Stimulated activated memory B cell treated with anti-CD40 and anti-IgM and Interleukin-4, amounts not matched to agents 10 μg/mL and 1 μg/mL and 100 μg/mL, for 72 hours (primary cell): Measurements from ENCODE around the gene CLMN.

Experiments used
- ATAC-seq: fragments of 150-1000 bp; cut with Tn5 transposase; 2 replicates; pipeline ENCODE4 v1.10.0; 2021
- H3K27ac Mint-ChIP-seq: one replicate; pipeline ENCODE4 v1.8.0; 2022; ENCODE audit warnings: mild to moderate bottlenecking, mixed read lengths
- H3K27me3 Mint-ChIP-seq: one replicate; pipeline ENCODE4 v1.8.0; 2022; ENCODE audit warnings: mixed read lengths
- H3K36me3 Mint-ChIP-seq: one replicate; pipeline ENCODE4 v1.8.0; 2022; ENCODE audit warnings: mixed read lengths
- H3K4me1 Mint-ChIP-seq: one replicate; pipeline ENCODE4 v1.8.0; 2022; ENCODE audit warnings: mixed read lengths
- H3K4me3 Mint-ChIP-seq: one replicate; pipeline ENCODE4 v1.8.0; 2022; ENCODE audit warnings: mild to moderate bottlenecking, moderate library complexity, mixed read lengths
- H3K9me3 Mint-ChIP-seq: one replicate; pipeline ENCODE4 v1.8.0; 2022; ENCODE audit warnings: mixed read lengths

Gene CLMN

GRCh38 chr14:95305940-95306339 is 13.8 kb downstream of the CLMN start:
- Mint-ChIP-seq H3K4me3 (no peak overlapping the region), H3K9me3 (no peaks in the 10 kb centered on the region), H3K27me3 (no peaks in the 10 kb centered on the region), H3K36me3 (peaks cover 10% of the 10 kb centered on the region), H3K4me1 (peaks cover 46% of the 10 kb centered on the region), H3K27ac (peak overlapping the region; percentile 5)
- no peak for ATAC-seq

DNA sequence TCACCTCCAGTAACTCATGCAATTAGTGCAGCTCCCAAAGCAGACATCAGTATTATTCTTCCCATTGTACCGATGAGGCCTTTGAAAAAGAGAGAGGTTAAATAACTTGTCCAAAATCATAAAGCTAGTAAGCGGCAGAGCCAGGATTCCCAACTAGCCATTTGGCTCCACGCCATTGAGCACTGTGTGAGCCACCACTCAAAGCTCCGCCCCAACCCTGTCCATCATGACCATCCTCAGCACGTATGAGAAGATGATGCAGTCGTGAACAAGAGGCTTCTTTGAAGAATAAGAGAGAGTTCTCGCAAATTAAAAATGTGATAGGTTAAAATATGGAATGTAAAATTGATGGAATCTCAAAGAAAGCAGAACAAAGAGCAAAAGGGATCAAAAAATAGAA is 14.6 kb downstream of the CLMN start:
- H3K36me3 Mint-ChIP-seq: peaks cover 5% of the 10 kb centered on the region
- H3K4me1 Mint-ChIP-seq: peaks cover 49% of the 10 kb centered on the region
- H3K9me3 Mint-ChIP-seq: no peaks in the 10 kb centered on the region
- H3K27ac Mint-ChIP-seq: no peak overlapping the region
- H3K27me3 Mint-ChIP-seq: no peaks in the 10 kb centered on the region
- no peak for ATAC-seq
- H3K4me3 Mint-ChIP-seq: no peak overlapping the region

DNA sequence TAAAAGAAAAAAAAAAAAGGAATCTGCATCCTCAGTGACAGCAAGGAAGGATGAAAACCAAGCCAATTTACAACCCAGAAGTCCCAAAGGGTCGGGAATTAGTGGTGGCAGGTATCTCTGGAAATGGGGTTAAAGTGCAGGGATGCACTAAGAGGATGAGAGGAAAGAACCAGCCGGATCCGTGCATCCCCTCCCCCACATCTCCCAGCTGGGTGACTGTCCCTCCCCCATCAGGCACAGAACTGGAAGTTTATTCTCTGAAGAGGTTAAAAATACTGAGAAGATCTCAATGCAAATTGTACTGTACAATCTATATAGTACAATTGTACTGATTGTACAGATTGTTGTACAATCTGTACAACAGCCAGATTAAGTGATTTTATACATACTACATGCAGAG is 15.4 kb downstream of the CLMN start:
- ATAC-seq: no peak

GRCh38 chr14:95303552-95303951 is 16.2 kb downstream of the CLMN start:
- Mint-ChIP-seq H3K27ac (no peak overlapping the region), H3K4me1 (peaks cover 60% of the 10 kb centered on the region), H3K36me3 (peaks cover 4% of the 10 kb centered on the region), H3K27me3 (no peaks in the 10 kb centered on the region), H3K9me3 (no peaks in the 10 kb centered on the region), H3K4me3 (no peak overlapping the region)
- no peak for ATAC-seq

More for the DNA sequence above, 15.4 kb downstream of the CLMN start:
- Mint-ChIP-seq H3K27ac (no peak overlapping the region), H3K4me1 (peaks cover 57% of the 10 kb centered on the region), H3K36me3 (peaks cover 4% of the 10 kb centered on the region), H3K27me3 (no peaks in the 10 kb centered on the region), H3K4me3 (no peak overlapping the region), H3K9me3 (no peaks in the 10 kb centered on the region)

- Mint-ChIP-seq H3K27ac (no peak overlapping the region), H3K27me3 (no peaks in the 10 kb centered on the region), H3K36me3 (peaks cover 4% of the 10 kb centered on the region), H3K9me3 (no peaks in the 10 kb centered on the region), H3K4me3 (no peak overlapping the region), H3K4me1 (peaks cover 66% of the 10 kb centered on the region)
- ATAC-seq: no peak
Measured at GRCh38 chr14:95302667-95303506, 16.8 kb downstream of the CLMN start.

- Mint-ChIP-seq H3K27me3 (no peaks in the 10 kb centered on the region), H3K27ac (no peak overlapping the region), H3K36me3 (peaks cover under 1% of the 10 kb centered on the region), H3K4me3 (no peak overlapping the region), H3K4me1 (peaks cover 70% of the 10 kb centered on the region), H3K9me3 (no peaks in the 10 kb centered on the region)
- no peak for ATAC-seq
Measured at GRCh38 chr14:95301527-95302187, 18.1 kb downstream of the CLMN start.

- no peak overlapping the region for H3K4me3 Mint-ChIP-seq
- H3K27me3 Mint-ChIP-seq: no peaks in the 10 kb centered on the region
- peak overlapping the region; percentile 9 for H3K27ac Mint-ChIP-seq
- H3K4me1 Mint-ChIP-seq: peaks cover 70% of the 10 kb centered on the region
- peaks cover 6% of the 10 kb centered on the region for H3K36me3 Mint-ChIP-seq
- ATAC-seq: no peak
- peaks cover 2% of the 10 kb centered on the region for H3K9me3 Mint-ChIP-seq
Measured at GRCh38 chr14:95300697-95301526, 18.8 kb downstream of the CLMN start.

DNA sequence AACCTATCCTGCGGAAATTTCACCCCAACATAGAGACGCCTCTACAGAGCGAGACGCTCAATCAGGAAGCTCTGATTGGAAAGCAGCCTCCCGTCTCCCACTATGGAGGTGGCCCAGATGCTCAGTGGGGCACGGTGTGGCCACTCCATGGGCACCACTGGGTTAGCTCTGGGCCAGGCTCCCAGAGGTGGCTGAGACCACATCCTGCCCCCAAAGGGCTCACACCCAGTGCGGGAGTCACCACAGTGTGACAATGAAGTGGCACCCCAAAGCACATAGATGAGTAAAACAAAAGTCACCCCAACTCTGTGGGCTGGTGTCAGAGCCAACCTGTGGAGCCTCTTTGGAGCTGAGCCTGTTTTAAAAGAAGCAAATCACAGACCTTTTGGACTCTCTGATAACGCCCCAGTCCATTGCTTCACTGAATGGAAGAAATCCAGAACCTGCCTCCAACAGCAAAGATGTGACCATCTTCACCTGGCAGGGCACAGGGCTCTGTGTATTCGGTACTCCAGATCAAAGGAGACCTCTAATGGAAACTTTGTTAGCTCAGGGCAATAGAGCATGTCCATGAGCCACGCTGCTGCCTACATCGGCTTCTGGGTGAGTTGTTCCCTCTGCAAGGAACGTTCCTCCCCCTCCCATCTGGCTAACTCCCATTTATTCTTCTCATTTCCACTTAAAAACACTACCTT is 19.6 kb downstream of the CLMN start:
- H3K27me3 Mint-ChIP-seq: no peaks in the 10 kb centered on the region
- peaks cover 72% of the 10 kb centered on the region for H3K4me1 Mint-ChIP-seq
- H3K27ac Mint-ChIP-seq: peak overlapping the region; percentile 9
- ATAC-seq: peak; percentile 81
- H3K4me3 Mint-ChIP-seq: no peak overlapping the region
- peaks cover 14% of the 10 kb centered on the region for H3K36me3 Mint-ChIP-seq
- H3K9me3 Mint-ChIP-seq: peaks cover 2% of the 10 kb centered on the region

- ATAC-seq: no peak
- Mint-ChIP-seq H3K27ac (no peak overlapping the region), H3K9me3 (peaks cover 2% of the 10 kb centered on the region), H3K4me3 (no peak overlapping the region), H3K27me3 (no peaks in the 10 kb centered on the region), H3K4me1 (peaks cover 79% of the 10 kb centered on the region), H3K36me3 (peaks cover 19% of the 10 kb centered on the region)
Measured at GRCh38 chr14:95299271-95299670, 20.4 kb downstream of the CLMN start.

DNA sequence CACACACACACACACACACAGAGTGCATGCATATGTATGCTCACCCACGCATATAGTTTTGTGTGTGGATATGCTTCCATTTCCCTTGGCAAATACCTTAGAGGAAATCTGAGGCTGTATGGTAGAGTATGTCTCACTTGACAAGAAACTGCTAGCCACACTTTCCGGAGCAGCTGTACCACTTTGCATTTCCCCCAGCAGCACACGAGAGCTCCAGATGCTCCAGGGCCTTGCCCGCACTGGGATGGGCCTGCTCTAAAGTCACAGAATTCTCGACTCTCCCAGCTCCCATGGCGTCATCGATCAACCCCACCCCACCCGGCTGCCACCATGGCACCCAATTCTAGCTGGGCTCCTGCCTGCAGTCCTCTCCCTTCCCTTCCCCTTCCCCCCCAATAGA is 21.9 kb downstream of the CLMN start:
- no peak overlapping the region for H3K4me3 Mint-ChIP-seq
- H3K27ac Mint-ChIP-seq: peak overlapping the region; percentile 10
- peaks cover 19% of the 10 kb centered on the region for H3K36me3 Mint-ChIP-seq
- no peak for ATAC-seq
- H3K27me3 Mint-ChIP-seq: no peaks in the 10 kb centered on the region
- peaks cover 74% of the 10 kb centered on the region for H3K4me1 Mint-ChIP-seq
- H3K9me3 Mint-ChIP-seq: peaks cover 2% of the 10 kb centered on the region

GRCh38 chr14:95296966-95297365 is 22.7 kb downstream of the CLMN start:
- H3K27ac Mint-ChIP-seq: peak overlapping the region; percentile 36
- peaks cover 2% of the 10 kb centered on the region for H3K9me3 Mint-ChIP-seq
- peaks cover 76% of the 10 kb centered on the region for H3K4me1 Mint-ChIP-seq
- H3K4me3 Mint-ChIP-seq: no peak overlapping the region
- ATAC-seq: no peak
- no peaks in the 10 kb centered on the region for H3K27me3 Mint-ChIP-seq
- peaks cover 19% of the 10 kb centered on the region for H3K36me3 Mint-ChIP-seq

DNA sequence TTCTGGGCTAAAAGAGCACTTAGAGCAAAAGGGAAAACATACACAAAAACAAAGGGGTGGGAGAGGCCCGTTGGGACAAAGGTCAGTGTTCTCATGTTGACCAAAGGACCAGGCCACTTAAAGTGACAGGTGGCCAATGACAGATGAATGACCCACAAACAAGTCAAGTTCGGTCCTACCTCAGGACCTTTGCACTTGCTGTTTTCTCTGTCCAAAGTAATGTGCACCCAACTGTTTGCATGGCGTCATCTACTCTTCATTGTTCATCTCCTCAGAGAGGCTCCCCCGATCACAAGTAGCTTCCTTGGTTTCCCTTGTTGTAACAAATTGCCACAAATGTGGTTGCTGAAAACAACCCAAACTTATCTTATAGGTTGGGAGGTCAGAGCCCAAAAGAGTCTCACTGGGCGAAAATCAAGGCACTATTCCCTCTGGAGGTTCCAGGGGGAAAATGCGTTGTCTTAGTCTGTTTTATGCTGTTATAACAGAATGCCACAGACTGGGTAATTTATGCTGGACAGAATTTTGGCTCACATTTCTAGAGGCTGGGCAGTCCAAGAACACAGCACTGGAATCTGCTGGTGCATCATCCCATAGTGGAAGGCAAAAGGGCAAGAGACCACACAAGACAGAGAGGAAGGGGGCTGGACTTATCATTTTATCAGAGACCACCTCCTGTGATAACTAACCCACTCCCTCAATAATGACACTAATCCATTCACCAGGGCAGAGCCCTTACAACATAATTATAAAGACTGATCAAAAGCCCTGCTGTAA is 23.9 kb downstream of the CLMN start:
- Mint-ChIP-seq H3K27ac (no peak overlapping the region), H3K27me3 (no peaks in the 10 kb centered on the region), H3K4me1 (peaks cover 79% of the 10 kb centered on the region), H3K36me3 (peaks cover 19% of the 10 kb centered on the region), H3K9me3 (peaks cover 2% of the 10 kb centered on the region), H3K4me3 (no peak overlapping the region)
- ATAC-seq: no peak

DNA sequence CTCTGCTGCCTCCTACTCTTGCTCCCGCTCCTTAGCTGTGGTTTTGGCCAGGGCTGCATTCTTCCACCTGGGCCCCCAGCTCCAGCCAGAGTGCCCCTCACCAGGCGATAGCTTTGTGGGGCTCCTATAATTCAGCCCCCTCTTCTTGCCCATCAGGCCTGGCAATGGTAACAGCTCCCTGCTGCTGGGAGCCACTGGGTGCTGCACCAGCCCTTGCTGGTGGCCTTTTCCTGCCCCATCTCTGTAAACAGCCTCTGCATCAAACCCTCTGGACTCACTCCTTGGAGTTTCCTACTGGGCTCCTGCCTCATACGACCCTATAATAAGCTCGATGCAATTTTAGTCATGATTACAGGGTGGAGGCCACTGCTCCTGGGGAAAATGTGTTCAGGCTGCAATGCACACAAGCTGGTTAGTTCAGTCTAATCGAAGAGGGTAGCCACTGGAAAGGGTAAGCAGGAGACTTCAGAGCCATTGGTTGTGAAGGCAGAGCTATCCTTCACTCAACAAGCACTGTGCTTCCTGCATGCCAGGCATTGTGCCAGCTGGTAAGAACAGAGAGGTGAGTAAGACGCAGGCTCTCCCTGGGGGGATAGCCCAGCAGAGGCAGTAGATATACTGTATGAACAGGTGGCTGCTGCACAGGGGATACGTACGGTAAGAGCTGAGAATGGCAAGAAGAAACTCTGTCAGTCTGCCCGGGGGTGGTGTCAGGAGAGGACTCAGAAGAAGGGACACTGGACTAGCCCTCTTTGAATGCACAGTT is 24.7 kb downstream of the CLMN start:
- Mint-ChIP-seq H3K27me3 (no peaks in the 10 kb centered on the region), H3K27ac (no peak overlapping the region), H3K9me3 (peaks cover 2% of the 10 kb centered on the region), H3K4me1 (peaks cover 79% of the 10 kb centered on the region), H3K36me3 (peaks cover 19% of the 10 kb centered on the region), H3K4me3 (no peak overlapping the region)
- no peak for ATAC-seq

- Mint-ChIP-seq H3K9me3 (peaks cover 2% of the 10 kb centered on the region), H3K36me3 (peaks cover 19% of the 10 kb centered on the region), H3K4me3 (no peak overlapping the region), H3K27ac (no peak overlapping the region), H3K27me3 (no peaks in the 10 kb centered on the region), H3K4me1 (peaks cover 76% of the 10 kb centered on the region)
- no peak for ATAC-seq
Measured at GRCh38 chr14:95294320-95294719, 25.4 kb downstream of the CLMN start.
